Nephron (organoid): ENCODE measurements around the gene CNKSR2.

Experiments
- H3K27ac Mint-ChIP-seq, 3 experiments: 2 replicates each; pipeline ENCODE4 v1.8.0; 2020; ENCODE audit warnings: mixed read lengths in 3 of 3, mild to moderate bottlenecking in 2 of 3, moderate library complexity in 1 of 3
- H3K27me3 Mint-ChIP-seq: 2 replicates; pipeline ENCODE4 v1.8.0; 2021; ENCODE audit warnings: low read depth, mild to moderate bottlenecking, moderate library complexity, mixed read lengths
- H3K36me3 Mint-ChIP-seq: 2 replicates; pipeline ENCODE4 v1.8.0; 2020; ENCODE audit warnings: low read depth, mixed read lengths
- H3K4me1 Mint-ChIP-seq: 2 replicates; pipeline ENCODE4 v1.8.0; 2020; ENCODE audit warnings: mixed read lengths
- H3K4me3 Mint-ChIP-seq, 3 experiments: 2 replicates each; pipeline ENCODE4 v1.8.0; 2020; ENCODE audit warnings: mild to moderate bottlenecking in 3 of 3, mixed read lengths in 3 of 3, moderate library complexity in 2 of 3
- H3K9me3 Mint-ChIP-seq: 2 replicates; pipeline ENCODE4 v1.8.0; 2020; ENCODE audit warnings: mixed read lengths
- TF ChIP-seq, protein P1 (sequence below), 3 experiments: fragments of 200-600 bp; sonication (generic); IDR thresholded peaks; one replicate each; pipeline ENCODE4 v1.5.0; 2021; ENCODE audit warnings: antibody characterized with exemption in 3 of 3; ENCODE audit not compliant: unreplicated experiment in 3 of 3

Gene CNKSR2

GRCh38 chrX:21374163-21374993 is at the start of gene CNKSR2:
TSS of gene CNKSR2 (plus strand) at chrX:21374418. CDS start at chrX:21374898, 480 bp downstream.
- TF ChIP-seq, protein P1, sequence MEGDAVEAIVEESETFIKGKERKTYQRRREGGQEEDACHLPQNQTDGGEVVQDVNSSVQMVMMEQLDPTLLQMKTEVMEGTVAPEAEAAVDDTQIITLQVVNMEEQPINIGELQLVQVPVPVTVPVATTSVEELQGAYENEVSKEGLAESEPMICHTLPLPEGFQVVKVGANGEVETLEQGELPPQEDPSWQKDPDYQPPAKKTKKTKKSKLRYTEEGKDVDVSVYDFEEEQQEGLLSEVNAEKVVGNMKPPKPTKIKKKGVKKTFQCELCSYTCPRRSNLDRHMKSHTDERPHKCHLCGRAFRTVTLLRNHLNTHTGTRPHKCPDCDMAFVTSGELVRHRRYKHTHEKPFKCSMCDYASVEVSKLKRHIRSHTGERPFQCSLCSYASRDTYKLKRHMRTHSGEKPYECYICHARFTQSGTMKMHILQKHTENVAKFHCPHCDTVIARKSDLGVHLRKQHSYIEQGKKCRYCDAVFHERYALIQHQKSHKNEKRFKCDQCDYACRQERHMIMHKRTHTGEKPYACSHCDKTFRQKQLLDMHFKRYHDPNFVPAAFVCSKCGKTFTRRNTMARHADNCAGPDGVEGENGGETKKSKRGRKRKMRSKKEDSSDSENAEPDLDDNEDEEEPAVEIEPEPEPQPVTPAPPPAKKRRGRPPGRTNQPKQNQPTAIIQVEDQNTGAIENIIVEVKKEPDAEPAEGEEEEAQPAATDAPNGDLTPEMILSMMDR (IDR thresholded peaks at IDR 0.05; ENCODE audit: unreplicated experiment in 3 of 3), result no peak
- no peaks in the 10 kb centered on the region for H3K9me3 Mint-ChIP-seq
- peaks cover 7% of the 10 kb centered on the region for H3K4me1 Mint-ChIP-seq
- H3K27ac Mint-ChIP-seq, result no peak within 1 kb of the TSS
- H3K36me3 Mint-ChIP-seq, result no peaks in the 10 kb centered on the region
- peak within 1 kb of the TSS; percentile 94 to 97 (median 94) for H3K4me3 Mint-ChIP-seq
- H3K27me3 Mint-ChIP-seq, result peaks cover 42% of the 10 kb centered on the region

- no peak overlapping the region for H3K27ac Mint-ChIP-seq
- TF ChIP-seq, protein P1 (IDR thresholded peaks at IDR 0.05; ENCODE audit: unreplicated experiment in 3 of 3), result no peak
- H3K4me3 Mint-ChIP-seq, result no peak overlapping the region
- H3K36me3 Mint-ChIP-seq, result no peaks in the 10 kb centered on the region
- H3K9me3 Mint-ChIP-seq, result peaks cover 22% of the 10 kb centered on the region
- H3K27me3 Mint-ChIP-seq, result no peaks in the 10 kb centered on the region
- no peaks in the 10 kb centered on the region for H3K4me1 Mint-ChIP-seq
Observed at GRCh38 chrX:21354725-21355124, 19.5 kb upstream of the CNKSR2 start.

DNA sequence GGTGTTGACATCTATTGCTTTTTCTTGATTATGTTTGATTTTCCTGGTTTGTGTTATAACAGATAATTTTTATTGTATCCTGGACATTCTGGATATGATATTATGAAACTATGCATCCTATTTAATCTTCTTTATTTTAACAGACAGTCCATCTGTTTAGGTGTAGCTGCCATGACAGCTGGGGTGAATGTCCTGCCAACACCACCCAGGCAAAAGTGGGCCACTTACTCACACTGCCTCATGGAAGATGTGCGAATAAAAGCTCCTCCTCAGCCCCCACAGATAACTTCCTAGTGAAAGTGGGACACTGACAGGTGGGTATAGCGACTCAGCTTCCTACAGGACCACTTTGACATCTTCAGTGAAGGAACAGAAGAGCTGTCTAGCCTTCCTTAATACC is 18.4 kb upstream of the CNKSR2 start:
- Mint-ChIP-seq H3K4me3 (no peak overlapping the region), H3K36me3 (no peaks in the 10 kb centered on the region), H3K4me1 (no peaks in the 10 kb centered on the region), H3K27ac (no peak overlapping the region), H3K9me3 (peaks cover 13% of the 10 kb centered on the region), H3K27me3 (no peaks in the 10 kb centered on the region)
- TF ChIP-seq, protein P1 (IDR thresholded peaks at IDR 0.05; ENCODE audit: unreplicated experiment in 3 of 3), result no peak

DNA sequence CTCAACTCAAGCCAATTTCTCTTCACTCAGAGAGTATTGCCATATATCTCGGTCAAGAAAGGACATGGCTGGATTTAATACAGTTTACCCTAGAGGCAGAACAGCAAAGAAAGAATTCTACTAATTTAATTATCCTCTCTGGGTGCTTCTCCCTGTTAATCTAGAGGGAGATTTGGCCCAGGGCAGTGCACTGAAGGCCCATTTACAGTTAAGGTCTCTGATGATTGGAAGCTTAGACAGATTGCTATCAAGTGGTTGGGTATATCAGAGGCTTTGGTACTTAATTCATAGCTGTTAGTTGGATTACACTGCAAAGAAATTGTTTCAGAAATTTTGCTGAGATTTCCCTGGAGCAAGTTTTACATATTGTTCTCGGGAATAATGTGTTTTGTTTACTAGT is 4.6 kb upstream of the CNKSR2 start:
- no peak overlapping the region for H3K27ac Mint-ChIP-seq
- H3K36me3 Mint-ChIP-seq, result no peaks in the 10 kb centered on the region

GRCh38 chrX:21373001-21373400 is 1.2 kb upstream of the CNKSR2 start:
- Mint-ChIP-seq H3K27me3 (peaks cover 38% of the 10 kb centered on the region), H3K36me3 (no peaks in the 10 kb centered on the region), H3K9me3 (no peaks in the 10 kb centered on the region), H3K4me1 (peaks cover 7% of the 10 kb centered on the region), H3K4me3 (peak overlapping the region; percentile 76 to 88 (median 86)), H3K27ac (no peak overlapping the region)
- TF ChIP-seq, protein P1 (IDR thresholded peaks at IDR 0.05; ENCODE audit: unreplicated experiment in 3 of 3), result no peak

More for the DNA sequence above, 4.6 kb upstream of the CNKSR2 start:
- Mint-ChIP-seq H3K4me3 (no peak overlapping the region), H3K4me1 (no peaks in the 10 kb centered on the region), H3K9me3 (no peaks in the 10 kb centered on the region), H3K27me3 (peaks cover 17% of the 10 kb centered on the region)
- TF ChIP-seq, protein P1 (IDR thresholded peaks at IDR 0.05; ENCODE audit: unreplicated experiment in 3 of 3), result no peak
